Psoas muscle (tissue), 8 donors: Measurements from ENCODE around the gene TMEM185A. TPM values are rescaled to one million over a fixed set of nuclear protein-coding genes. Genes with fewer than 3 reads are reported as not detected.

Experiments
- ATAC-seq, 4 donors: fragments of 200-7000 bp; cut with Tn5 transposase; one replicate each; pipeline ENCODE4 v1.9.1; 2020; ENCODE audit warnings: moderate library complexity in 3 of 4, mild to moderate bottlenecking in 2 of 4
- DNase-seq, 2 donors: peaks; one replicate each; pipeline ENCODE4 v3.0.0-alpha.2; 2020
- H3K27ac ChIP-seq: fragments of 200-600 bp; one replicate; pipeline ENCODE4 v1.8.0; 2022
- H3K27me3 ChIP-seq, 3 donors: fragments of 200-600 bp in 1 of 3; one replicate each; pipeline versions ENCODE4 v1.6.1 to v1.8.0; 2013 to 2022; ENCODE audit warnings: low read length in 2 of 3, mild to moderate bottlenecking in 2 of 3, moderate library complexity in 1 of 3; ENCODE audit not compliant: insufficient read depth in 3 of 3
- H3K36me3 ChIP-seq, 2 donors: fragments of 200-600 bp in 1 of 2; one replicate each; pipeline versions ENCODE4 v1.6.1 to v1.8.0; 2013 to 2022; ENCODE audit warnings: low read depth in 1 of 2, mild to moderate bottlenecking in 1 of 2, moderate library complexity in 1 of 2; ENCODE audit not compliant: insufficient read depth in 1 of 2
- H3K4me1 ChIP-seq: fragments of 200-600 bp; one replicate; pipeline ENCODE4 v1.8.0; 2022
- H3K4me3 ChIP-seq: fragments of 200-600 bp; one replicate; pipeline ENCODE4 v1.8.0; 2022; ENCODE audit warnings: mild to moderate bottlenecking
- H3K9me3 ChIP-seq: fragments of 200-600 bp; one replicate; pipeline ENCODE4 v1.8.0; 2022
- CTCF ChIP-seq: fragments of 200-600 bp; IDR thresholded peaks from one replicate; pipeline ENCODE4 v1.8.0; 2022; ENCODE audit warnings: antibody characterized with exemption
- WGBS, 3 donors: extraction: QIAGEN DNeasy Blood & Tissue Kit; methylation state at CpG; one replicate each; pipeline versions ENCODE4 v1.1.6 to v1.1.7; 2013; 5-methylcytosine and 5-hydroxymethylcytosine counted together
- intact Hi-C, 2 donors: fragments of 100-400 bp; cut with DNase I; formaldehyde crosslinking; loops; one replicate each; pipeline versions ENCODE4 v1.11.0 to v1.14.2; 2022
- polyA plus RNA-seq, 3 donors: library from polyadenylated mRNA; stranded (reverse); fragments of 200-250 nt; gene quantifications; one replicate each; pipeline ENCODE4 v1.2.3, GENCODE V29; 2013
- total RNA-seq, 4 donors: library from RNA; stranded (reverse); fragmentation: NEBNext Ultra II Directional in 2 of 4; extraction: Animal tissue kit (Norgen Biotek cat#: 25700) in 2 of 4; gene quantifications; one replicate each; pipeline versions ENCODE4 v1.2.1 to v1.2.4, GENCODE V29; 2021 to 2023
- donor health status: healthy with polysubstance abuse.
- donor health status: DM: no; HTN: no; CAD: no; lungs with moderate emphysema.
- donor health status: Bipolar disorder and iron deficiency.
- donor health status: healthy.
- donor health status: DM: yes; HTN: yes; CAD: no.
- donor health status: DM: no; HTN: no; CAD: no.
- donor health status: DM: no; HTN: no; CAD: no.
- donor health status: DM: yes; HTN: yes; CAD: no.

TMEM185A gene
- total and polyA plus RNA-seq, 7 donors, result 6.3 to 17.5 (median 9.5) TPM

GRCh38 chrX:149652232-149652981, 20.8 kb upstream of the TMEM185A start:
- H3K4me3 ChIP-seq, result no peak overlapping the region
- no peak for ATAC-seq
- TF ChIP-seq CTCF, result no peak
- intact Hi-C loops, result no loop called here
- H3K36me3 ChIP-seq, result no peaks in the 10 kb centered on the region
- 68 to 81% (median 81%) methylated on average over 16 of the region's 16 CpGs for WGBS, 3 donors
- no peaks in the 10 kb centered on the region for H3K4me1 ChIP-seq
- no peak overlapping the region for H3K27ac ChIP-seq
- no peak for DNase-seq
- H3K9me3 ChIP-seq, result no peaks in the 10 kb centered on the region
- H3K27me3 ChIP-seq, result no peaks in the 10 kb centered on the region

- TF ChIP-seq CTCF, result no peak
- no peaks in the 10 kb centered on the region for H3K36me3 ChIP-seq
- intact Hi-C loops, result no loop called here
- no peak overlapping the region for H3K4me3 ChIP-seq
- H3K9me3 ChIP-seq, result no peaks in the 10 kb centered on the region
- H3K27ac ChIP-seq, result no peak overlapping the region
- DNase-seq (no peak), ATAC-seq (no peak)
- H3K27me3 ChIP-seq, result no peaks in the 10 kb centered on the region
- 82 to 89% (median 83%) methylated on average over 5 of the region's 5 CpGs for WGBS, 3 donors
- H3K4me1 ChIP-seq, result no peaks in the 10 kb centered on the region
These were observed 18.6 kb upstream of the TMEM185A start for GRCh38 chrX:149650162-149650561.

- Histone ChIP-seq H3K27ac (no peak overlapping the region), H3K9me3 (no peaks in the 10 kb centered on the region), H3K36me3 (no peaks in the 10 kb centered on the region), H3K4me1 (no peaks in the 10 kb centered on the region), H3K27me3 (no peaks in the 10 kb centered on the region), H3K4me3 (no peak overlapping the region)
- DNase-seq (no peak), ATAC-seq (no peak)
- 50 to 86% (median 52%) methylated on average over 1 of the region's 1 CpG for WGBS, 3 donors
- TF ChIP-seq CTCF, result no peak
- intact Hi-C loops, result loop anchor here in 1 of 2 donors (10.0 kb wide), 1 partner anchor 96 kb away; no protein-coding TSS in a partner anchor
These were observed 17.3 kb upstream of the TMEM185A start for GRCh38 chrX:149648932-149649331.

- no peak for TF ChIP-seq CTCF
- ATAC-seq, result no peak
- H3K27ac ChIP-seq, result no peak overlapping the region
- H3K9me3 ChIP-seq, result no peaks in the 10 kb centered on the region
- WGBS, 3 donors, result 73 to 100% (median 85%) methylated on average over 3 to 6 of the region's 6 CpGs
- DNase-seq, result no peak
- no peaks in the 10 kb centered on the region for H3K27me3 ChIP-seq
- H3K4me3 ChIP-seq, result no peak overlapping the region
- H3K36me3 ChIP-seq, result no peaks in the 10 kb centered on the region
- intact Hi-C loops, result loop anchor here in 1 of 2 donors (10.0 kb wide), 1 partner anchor 97 kb away; no protein-coding TSS in a partner anchor
- H3K4me1 ChIP-seq, result no peaks in the 10 kb centered on the region
These were observed 15.9 kb upstream of the TMEM185A start for GRCh38 chrX:149647505-149647904.

- intact Hi-C loops, result loop anchor here in 1 of 2 donors (10.0 kb wide), 1 partner anchor 101 kb away; no protein-coding TSS in a partner anchor
- no peak overlapping the region for H3K27ac ChIP-seq
- no peak for DNase-seq
- TF ChIP-seq CTCF, result no peak
- WGBS, 3 donors, result 58 to 64% (median 64%) methylated on average over 4 of the region's 4 CpGs
- no peaks in the 10 kb centered on the region for H3K4me1 ChIP-seq
- H3K9me3 ChIP-seq, result no peaks in the 10 kb centered on the region
- H3K4me3 ChIP-seq, result no peak overlapping the region
- no peaks in the 10 kb centered on the region for H3K27me3 ChIP-seq
- no peak for ATAC-seq
- no peaks in the 10 kb centered on the region for H3K36me3 ChIP-seq
These were observed 11.9 kb upstream of the TMEM185A start for GRCh38 chrX:149643496-149643895.
